SK-N-DZ (cell line): ENCODE results near the gene MPPED1.

ENCODE experiments used
- DNase-seq: peaks from one replicate; pipeline ENCODE4 v3.0.0-alpha.2; 2015; ENCODE audit warnings: low spot score

The MPPED1 gene

DNA sequence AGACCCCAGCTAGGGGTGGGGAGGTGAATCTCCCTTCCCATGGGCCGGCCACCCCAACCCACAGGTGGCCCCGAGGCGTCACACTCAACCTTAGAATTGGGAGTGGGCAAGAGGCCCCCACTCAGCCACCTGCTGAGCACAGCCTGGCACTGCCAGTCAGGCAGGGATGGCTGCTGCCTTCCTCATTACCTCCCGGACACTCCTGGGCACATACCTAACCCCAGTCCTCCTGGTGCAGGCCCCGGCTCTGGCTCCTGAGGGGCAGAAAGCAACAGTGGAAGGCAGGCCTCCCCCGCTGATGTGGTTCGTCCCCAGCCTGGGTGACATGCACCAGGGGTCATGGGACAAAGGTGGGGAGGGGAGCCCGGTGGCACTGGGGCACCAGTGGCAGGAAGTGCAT is 103.6 kb downstream of the MPPED1 start:
- DNase-seq = no peak

DNA sequence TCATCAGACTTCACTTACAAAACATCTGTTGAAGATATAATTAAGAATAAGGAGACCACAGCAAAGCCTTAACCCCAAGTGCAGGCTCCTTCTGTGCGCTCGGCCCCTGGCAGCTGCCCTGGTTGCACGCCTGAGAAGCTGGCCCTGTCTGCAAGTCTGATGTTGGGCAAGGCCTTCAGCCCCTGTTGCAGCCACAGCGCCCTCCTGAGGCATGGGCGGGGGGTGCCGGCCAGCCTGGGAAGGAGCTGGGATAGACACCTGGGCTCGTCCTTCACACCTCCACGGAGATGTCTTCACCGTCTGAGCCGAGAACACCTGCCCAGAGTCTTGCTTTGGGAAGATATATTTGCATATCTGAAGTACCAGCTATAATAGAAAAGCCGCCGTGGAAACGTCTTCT is 104.1 kb downstream of the MPPED1 start:
- DNase-seq = no peak

DNA sequence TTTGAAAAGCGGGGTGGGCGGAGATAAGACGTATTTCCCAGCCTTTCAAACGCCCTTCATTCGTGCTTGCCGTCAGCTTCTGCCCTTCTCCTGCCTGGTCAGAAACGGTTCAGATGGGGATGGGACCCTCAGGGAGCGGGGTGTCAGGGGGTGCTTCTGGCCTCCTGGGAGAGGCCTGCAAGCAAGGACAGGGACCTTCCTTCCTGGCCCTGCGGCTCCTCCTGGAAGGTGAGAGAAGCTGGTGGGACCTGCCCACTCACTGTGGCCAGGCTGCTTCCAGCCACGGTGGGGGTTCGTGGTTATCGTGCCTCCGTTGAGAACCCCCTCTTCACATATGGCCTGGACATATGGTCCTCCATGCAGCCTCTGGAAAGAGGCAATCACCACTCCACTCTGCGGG is 104.6 kb downstream of the MPPED1 start:
- DNase-seq = no peak

DNA sequence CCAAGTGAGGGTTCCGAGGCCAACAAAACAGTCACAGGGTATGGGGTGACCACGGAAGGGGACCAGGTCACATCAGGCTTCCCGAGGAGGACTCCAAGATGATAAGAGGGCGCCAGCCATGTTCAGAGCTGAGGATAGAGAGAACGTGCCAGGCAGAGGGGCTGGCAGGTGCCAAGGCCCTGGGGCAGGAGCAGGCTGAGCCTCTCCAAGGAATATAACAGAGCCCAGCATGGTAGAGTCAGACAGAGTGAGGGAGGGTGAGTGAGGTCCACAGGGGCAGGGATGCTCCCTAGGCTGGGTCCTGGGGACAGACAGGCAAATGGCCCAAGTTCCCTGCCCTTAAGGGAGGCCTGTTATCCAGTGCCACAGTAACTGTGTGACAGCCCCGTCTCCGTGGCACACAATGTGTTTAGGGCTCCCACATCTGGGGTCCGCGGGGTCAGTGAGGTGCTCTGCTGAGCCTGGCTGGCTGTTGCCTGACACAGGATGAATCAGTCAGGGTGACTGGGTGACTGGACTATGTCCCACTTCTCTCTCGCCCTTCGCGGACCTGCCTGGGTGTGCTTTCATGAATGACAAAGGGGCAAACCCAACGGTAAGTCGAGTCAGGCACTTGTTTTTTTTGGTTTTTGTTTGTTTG is 105.3 kb downstream of the MPPED1 start:
- no peak for DNase-seq

DNA sequence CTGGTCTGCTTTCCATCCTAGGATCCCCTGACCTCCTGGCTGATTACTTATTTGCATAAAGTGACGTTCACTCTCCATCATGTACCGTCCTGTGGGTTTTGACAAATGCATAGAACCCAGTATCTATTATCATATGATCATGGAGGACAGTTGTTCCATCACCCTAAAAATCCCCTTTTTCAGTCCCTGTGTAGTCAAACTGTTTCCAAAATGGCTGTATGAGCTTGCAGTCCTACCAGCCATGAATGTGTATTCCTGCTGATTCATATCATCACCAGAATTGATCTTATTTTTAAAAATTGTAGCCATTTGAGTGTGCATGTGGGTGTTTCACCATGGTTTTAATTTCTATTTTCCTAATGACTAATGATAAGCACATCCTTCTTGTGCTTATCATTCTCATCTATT is 108.8 kb downstream of the MPPED1 start:
- no peak for DNase-seq

DNA sequence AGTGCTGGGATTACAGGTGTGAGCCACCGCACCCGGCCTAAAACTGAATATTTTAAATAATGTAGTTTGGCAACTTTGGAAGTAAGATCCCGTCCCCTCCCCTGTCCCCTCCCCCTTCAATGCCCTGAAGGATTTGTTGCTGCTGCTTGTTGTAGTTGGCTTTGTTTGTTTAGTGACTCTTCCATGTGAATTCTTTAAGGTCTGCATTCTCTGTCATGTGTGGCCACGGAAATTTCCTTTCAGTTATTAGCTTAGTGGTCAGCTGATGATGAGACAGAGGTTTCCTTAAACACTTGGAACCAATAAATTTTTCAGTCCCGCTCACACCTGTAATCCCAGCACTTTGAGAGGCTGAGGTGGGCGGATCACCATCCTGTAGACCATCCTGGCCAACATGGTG is 109.9 kb downstream of the MPPED1 start:
- DNase-seq = no peak

DNA sequence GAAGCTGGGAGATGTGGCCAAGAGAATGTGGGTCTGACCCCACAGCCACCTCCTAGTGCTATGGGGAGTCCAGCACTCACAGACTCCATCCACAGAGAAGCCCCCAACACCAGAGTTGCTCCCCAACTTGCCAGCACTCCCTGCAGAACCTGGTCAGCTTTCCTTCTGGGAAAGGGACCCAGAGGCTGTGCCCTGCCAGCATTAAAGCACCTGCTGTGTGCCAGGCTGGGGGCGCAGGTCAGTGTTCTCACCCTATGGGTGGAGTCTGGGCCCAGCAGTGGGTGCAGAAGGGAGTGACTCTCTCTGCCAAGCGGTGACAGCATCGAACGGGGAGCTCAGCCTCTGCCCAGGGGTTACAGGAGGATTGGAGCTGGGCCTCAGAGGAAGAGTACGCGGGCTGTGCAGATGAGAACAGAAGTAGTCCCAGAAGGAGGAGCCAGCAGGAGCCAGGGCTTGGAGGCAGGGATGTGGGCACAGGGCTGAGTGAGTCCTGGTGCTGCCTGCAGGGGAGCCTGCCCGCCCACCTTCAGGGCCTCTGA is 114.4 kb downstream of the MPPED1 start:
- DNase-seq = no peak

DNA sequence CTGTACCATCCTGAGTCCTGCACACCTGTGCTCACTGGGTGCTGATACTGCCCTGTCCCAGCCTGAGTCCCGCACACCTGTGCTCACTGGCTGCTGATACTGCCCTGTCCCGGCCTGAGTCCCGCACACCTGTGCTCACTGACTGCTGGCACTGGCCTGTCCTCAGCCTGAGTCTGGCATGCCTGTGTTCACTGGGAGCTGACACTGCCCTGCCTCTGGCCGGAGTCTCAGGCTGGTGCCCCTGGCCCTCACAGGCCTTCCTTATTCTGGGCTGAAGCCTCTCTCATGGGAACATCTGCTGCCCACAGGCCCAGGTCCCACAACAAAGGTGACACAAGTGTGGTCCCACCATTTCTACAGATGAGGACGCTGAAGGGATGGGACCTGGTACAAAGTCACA is 115.1 kb downstream of the MPPED1 start:
- no peak for DNase-seq

DNA sequence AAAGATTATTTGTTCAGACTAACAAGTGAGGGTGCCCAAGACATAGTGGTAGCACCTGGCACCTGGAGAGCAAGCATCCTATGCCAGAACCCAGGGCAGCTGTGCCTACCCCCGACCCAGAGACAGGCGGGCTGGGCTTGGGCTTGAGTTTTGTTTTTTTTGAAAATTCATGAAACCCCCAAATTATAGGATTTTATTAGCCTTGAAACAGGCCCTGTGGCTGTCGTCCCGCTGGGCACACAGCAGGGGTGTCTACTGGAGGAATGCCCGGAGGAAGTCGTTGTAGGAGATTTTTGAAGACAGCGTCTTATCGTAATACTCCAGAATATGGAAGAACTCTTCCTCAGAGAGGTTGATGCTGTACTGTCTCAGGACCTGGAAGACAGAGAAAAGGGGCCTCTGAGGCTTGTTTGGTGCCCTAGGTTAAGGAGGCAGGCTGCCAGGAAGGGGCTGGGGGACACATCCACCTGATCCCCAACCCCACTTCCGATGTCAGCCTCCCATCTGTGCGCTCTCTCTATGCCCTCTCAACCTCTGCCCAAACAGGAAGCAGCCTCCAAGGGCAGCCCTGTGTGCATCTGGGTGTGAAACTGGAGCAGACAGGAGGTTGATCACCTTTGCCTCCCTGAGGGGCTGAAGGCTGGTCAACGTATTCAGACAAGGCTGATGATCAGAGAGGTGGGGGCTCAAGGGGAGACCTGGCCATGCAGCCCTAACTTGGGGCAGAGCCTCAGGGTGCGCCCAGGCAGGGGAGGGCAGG is 117.0 kb downstream of the MPPED1 start:
- DNase-seq = no peak

DNA sequence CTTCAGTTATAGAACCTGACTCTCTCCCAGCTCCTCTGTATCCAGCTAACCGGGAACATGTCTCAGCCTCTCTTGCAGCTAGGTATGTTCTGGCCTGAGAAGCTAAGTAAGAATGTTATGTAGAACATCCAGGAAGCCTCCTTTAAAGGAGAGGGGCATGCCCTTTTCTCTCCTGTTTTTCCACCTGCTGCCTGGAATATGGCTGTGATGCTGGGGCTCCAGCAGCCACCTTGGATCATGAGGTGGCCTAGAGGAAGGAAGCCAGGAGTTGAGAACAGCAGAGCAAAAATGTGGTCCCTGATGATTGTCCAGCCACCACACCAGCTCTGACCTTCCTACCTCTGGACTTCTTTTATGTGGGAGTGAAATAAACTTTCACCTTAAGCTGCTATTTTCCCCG is 117.6 kb downstream of the MPPED1 start:
- no peak for DNase-seq

DNA sequence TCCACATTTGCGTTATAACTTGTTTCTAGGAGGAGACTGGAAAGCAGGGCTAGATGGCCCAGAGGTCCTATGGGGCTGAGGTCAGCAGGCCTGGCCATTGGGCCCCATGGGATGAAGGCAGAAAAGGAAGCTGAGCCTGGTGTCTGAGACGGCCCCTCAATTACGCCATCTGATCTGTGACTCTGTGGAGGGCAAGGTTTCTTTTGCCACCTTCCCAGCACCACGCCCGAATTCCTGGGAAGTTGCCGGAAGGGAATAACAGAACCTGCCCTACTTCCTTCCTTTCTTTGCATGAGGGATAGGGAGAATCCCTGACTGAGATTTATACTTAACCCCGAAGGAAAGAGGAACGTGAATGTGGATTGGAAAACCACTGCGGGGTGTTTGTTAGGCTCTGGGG is 118.1 kb downstream of the MPPED1 start:
- DNase-seq = no peak

DNA sequence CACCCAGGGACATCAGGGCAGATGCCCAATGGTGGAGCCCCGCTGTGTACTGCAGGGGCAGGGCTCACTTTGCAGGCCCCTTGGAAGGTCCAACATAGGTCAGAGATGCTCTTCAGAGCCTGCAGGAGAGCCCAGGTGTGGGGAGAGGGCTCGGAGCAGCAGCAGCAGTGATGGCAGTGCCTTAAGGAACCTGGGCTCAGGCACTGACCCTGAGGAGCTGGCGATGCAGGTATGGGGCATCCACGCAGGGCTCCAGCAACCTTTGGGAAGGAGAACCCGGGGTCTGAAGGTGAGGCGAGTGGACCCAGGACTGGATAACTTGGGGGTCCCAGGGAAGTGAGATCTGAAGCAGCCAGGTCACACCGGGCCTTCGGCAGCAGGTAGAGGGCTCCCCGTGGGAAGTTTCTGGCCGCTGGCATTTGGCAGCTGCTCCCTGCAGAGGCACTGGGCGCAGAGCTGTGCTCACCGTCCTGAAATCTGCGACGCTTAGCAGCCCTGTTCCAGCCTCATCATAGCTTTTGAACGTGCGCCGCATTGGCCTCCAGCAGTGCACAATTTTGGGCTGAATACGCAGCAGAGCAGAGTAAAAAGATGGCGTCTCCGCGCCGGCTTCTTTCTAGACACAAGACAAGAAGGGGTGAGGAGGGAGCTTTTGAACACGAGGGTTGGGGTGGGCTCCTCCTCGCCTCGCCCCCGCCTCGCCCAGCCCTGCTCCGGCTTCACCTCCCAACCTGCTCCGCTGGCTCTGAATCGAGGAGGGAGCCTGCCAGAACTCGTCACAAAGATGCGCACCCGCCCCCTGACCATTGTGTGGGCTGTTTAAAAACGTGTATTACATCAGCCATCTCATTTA is 118.8 kb downstream of the MPPED1 start:
- no peak for DNase-seq

DNA sequence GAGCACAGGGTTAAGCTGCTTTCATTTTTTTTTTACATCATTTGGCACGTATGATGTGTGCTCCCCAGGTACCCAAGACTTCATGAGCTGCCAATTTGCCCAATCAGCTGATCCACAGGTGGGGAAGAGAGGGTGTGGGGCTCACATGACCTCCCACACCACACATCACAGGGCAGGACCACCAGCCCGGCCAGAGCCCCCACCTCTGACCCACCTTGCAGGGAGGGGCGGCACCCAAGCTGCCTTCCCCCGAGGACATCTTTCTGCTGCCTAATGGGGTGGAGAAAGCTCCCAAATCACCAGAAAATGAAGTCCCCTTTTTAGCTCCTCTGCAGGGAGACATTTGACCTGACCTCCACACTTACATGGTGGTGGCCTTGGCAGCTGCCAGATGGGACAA is 119.8 kb downstream of the MPPED1 start:
- no peak for DNase-seq

DNA sequence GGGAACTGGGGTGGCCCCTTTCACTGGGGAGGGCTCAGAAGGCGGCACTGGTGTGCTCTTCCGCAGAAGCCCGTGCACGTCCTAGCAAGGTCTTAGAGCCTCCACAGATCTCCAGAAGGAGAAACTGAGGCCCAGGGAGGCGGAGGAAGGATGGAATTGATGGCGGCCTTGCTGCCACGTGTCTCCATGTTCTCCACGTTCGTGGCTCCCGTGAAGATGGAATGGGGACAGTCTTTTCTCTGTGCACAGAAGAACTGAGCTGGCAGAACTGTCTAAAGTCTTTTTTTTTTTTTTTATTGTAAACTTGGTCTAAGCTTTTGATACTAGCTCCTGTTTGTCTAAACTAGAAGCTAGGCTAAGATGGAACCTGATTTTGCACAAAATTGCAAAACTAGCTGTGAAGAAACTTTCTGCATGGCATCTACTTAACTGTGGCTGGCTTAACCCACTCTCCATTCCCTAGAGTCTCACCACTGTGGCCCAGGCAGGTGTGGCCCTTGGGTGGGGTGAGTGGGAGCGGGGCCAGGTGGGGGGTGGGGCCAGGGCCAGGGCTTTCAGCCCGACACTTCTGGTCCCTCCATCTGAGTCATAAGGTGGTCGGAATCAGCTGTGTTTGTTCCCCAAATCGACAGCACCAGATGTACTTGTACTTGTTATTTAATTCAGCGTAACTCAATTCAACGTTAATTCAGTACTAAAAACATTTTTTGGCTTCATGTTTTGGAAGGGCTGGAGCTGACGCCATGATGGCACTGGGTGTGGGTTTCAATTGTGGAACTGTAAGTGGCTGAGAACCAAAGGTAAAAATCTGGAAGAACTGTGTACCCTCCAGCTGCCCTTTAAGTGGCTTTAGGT is 120.7 kb downstream of the MPPED1 start:
- no peak for DNase-seq

DNA sequence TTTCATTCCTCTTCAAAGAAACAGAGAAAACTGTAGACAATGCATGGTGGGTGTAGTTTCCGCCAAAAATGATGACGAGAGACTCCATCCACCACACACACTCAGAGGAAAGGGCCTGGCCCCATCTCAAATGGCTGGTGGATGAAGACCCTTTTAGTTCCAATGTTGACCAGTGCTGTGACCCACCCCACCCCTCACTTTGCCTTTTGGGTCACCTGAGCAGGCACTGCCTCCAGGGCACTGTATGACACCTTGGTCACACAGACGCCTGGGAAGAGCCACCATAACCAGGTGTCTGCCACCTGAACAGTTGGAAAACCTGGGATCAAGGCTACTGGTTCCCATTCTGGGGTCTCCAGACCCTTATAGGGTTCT is 121.3 kb downstream of the MPPED1 start:
- no peak for DNase-seq

DNA sequence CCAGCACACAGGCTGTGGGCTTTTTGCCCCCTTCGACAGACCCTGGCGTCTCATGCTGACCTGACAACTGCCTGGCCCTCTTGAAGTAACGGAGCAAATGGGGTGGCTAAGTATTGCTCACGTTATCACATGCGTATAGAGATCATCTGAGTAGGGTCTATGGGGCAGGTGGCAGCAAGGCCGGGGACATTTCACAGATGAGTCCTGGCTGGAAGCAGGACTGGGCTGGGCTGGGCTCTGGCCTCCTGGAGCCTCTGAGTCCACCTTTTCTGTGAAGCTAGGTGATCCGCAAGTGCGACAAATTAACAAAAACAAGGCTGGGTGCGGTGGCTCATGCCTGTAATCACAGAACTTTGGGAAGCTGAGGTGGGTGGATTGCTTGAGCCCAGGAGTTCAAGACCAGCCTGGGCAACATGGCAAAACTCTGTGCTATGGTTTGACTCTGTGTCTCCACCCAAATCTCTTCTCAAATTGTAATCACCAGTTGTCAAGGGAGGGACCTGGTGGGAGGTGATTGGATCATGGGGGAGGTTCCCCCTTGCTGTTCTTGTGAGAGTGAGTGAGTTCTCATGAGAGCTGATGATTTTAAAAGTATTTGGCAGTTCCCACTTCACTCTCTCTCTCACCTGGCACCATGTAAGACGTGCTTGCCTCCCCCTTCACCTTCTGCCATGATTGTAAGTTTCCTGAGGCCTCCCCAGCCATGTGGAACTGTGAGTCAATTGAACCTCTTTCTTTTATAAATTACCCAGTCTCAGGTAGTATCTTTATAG is 122.0 kb downstream of the MPPED1 start:
- DNase-seq = no peak

DNA sequence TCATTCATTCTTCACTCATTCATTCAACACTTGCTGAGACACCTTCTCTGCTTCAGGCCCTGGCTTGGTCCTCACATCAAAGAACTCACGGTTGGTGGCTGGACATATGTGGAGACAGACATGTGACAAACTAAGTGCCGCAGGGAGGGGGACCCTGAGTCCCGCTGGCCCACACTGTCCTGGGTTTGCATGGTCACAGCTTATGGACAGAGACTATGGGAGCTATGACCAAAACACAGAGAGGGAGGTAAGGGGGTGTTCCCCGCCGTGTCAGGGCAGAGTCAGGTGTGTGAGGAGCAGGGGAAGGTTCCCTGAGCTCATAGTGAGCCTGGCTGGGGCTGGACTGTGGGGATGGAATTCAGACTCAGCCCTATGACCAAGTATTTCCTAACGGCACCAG is 123.1 kb downstream of the MPPED1 start:
- no peak for DNase-seq

DNA sequence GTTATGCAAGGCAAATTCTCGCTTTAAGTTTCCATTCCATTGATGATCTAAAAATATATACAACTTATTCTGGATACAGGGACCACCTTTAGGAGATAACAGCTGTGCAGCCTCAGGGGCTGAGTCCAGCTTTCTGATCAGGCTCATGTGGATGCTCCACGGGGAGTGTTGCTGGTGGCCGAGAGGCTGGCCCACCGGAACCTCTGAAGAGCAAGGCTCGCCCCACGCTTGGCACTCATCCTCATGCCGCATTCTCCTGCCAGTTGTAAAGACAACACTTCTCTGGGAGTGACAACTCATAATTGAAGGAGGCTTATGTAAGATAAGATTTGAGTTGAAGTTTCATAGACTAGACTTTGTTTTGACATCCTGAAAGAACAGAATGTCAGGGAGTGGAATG is 123.5 kb downstream of the MPPED1 start:
- DNase-seq = no peak

DNA sequence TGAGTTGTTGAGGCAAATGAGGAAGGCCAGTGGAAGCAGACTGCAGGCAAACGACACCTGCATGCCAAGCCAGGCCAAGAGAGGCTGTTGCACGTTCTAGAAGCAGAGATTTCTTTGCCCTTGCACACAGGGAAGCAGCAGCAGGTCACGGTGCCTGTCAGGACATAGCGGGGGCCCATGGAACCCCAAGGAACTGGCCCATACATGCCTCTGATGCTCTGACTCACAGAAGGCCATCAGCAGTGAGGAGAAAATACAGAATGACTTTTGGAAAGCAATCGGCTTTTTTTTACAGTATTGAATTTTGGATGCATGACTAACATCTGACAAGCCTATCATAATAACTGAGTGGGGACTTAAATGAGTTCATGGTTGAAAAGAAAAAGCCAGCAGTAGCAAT is 123.9 kb downstream of the MPPED1 start:
- no peak for DNase-seq

DNA sequence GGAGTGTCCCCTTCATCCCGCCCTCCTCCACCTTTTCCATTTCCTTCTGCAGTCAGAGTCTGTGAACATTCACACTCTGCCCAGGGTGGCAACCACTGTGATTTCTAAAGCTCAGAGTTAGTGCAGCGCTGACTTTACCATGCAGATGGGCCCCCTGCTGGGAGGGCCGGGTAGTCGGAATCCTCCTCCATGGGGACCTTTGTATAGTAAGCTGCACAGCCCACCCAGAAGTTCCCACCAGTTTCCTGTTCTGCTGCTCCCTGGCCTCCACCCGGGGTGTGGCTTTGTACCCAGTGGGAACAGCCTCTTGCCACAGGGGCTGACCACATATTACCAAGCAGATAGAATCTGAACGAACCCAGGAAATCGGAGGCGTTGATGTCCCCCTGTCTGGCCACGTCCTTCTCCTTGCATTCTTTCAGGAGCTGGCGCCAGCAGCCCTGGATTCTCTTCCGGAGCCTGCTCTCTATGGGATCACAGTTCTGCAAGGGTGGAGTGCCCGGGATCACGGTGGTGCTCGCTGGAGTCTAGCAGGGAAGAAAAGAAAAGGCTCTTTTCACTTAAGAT is 125.3 kb downstream of the MPPED1 start:
- no peak for DNase-seq
